ENCODE results near the gene TEX2. TPM values are rescaled to one million over a fixed set of nuclear protein-coding genes. Genes with fewer than 3 reads are reported as not detected.
A peak's percentile ranks its signal among the peaks of the same experiment; 100 is the strongest.

The TEX2 gene
- total and polyA plus RNA-seq, 2 of the 13 experiments (the other 11 are each of a cell fraction or from before 2014, with no cell fraction given) = 21.4 to 37.7 TPM

- TF ChIP-seq DZIP1 (CRISPR knock-in tag; IDR thresholded peaks at IDR 0.05) = no peak
- TF ChIP-seq ZNF704 (CRISPR knock-in tag; IDR thresholded peaks at IDR 0.05; ENCODE audit: borderline replicate concordance) = no peak
- TF ChIP-seq ZNF34 (CRISPR knock-in tag; IDR thresholded peaks at IDR 0.05; ENCODE audit: borderline replicate concordance) = no peak
- no peak for TF ChIP-seq IKZF1 (IDR thresholded peaks at IDR 0.05)
- TF ChIP-seq ZNF891 (CRISPR knock-in tag; IDR thresholded peaks at IDR 0.05) = no peak
- TF ChIP-seq FLYWCH1 (CRISPR knock-in tag; IDR thresholded peaks at IDR 0.05) = 0 out of 2 replicates have a peak, but pooled peaks have one; percentile 32
- TF ChIP-seq ASH2L (IDR thresholded peaks at IDR 0.05; ENCODE audit: insufficient read length, low read depth, low read length) = no peak
- no peak for TF ChIP-seq ZNF251 (CRISPR knock-in tag; IDR thresholded peaks at IDR 0.05)
- TF ChIP-seq RFX5 (IDR thresholded peaks at IDR 0.05; ENCODE audit: low read depth, low read length) = no peak
- no peak for TF ChIP-seq HDAC1 (CRISPR knock-in tag; IDR thresholded peaks at IDR 0.05)
- TF ChIP-seq JDP2 (CRISPR knock-in tag; IDR thresholded peaks at IDR 0.05; ENCODE audit: borderline replicate concordance) = no peak
- TF ChIP-seq SAFB2 (CRISPR knock-in tag; IDR thresholded peaks at IDR 0.05; ENCODE audit: borderline replicate concordance, low read depth) = peak; percentile 87; the same call in 1 of the 2 replicates
- TF ChIP-seq ZBTB39 (CRISPR knock-in tag; IDR thresholded peaks at IDR 0.05) = 0 out of 2 replicates have a peak, but pooled peaks have one; percentile 24
- TF ChIP-seq ZNF788 (CRISPR knock-in tag; IDR thresholded peaks at IDR 0.05; ENCODE audit: borderline replicate concordance) = peak; percentile 8; the same call in 1 of the 2 replicates
- TF ChIP-seq RAD21 (CRISPR knock-in tag; IDR thresholded peaks at IDR 0.05) = peak; percentile 52
- peak; percentile 69; the same call in 1 of the 2 replicates for TF ChIP-seq ZFP90 (CRISPR knock-in tag; IDR thresholded peaks at IDR 0.05; ENCODE audit: borderline replicate concordance)
- no peak for TF ChIP-seq CREBL2 (CRISPR knock-in tag; IDR thresholded peaks at IDR 0.05; ENCODE audit: borderline replicate concordance)
- TF ChIP-seq RBFOX2 (IDR thresholded peaks at IDR 0.05; ENCODE audit: low read depth, low read length) = peak; percentile 84
- TF ChIP-seq ZNF530 (CRISPR knock-in tag; IDR thresholded peaks at IDR 0.05; ENCODE audit: low read depth) = no peak
- no peak for TF ChIP-seq GABPA (IDR thresholded peaks at IDR 0.05; ENCODE audit: low read depth, low read length)
- 0 out of 2 replicates have a peak, but pooled peaks have one; percentile 42 for TF ChIP-seq GABPA (CRISPR knock-in tag; IDR thresholded peaks at IDR 0.05; ENCODE audit: low read depth)
- TF ChIP-seq ZNF234 (CRISPR knock-in tag; conservative IDR thresholded peaks at IDR 0.05) = no peak
- TF ChIP-seq ZNF124 (CRISPR knock-in tag; IDR thresholded peaks at IDR 0.05) = no peak; the same call in 1 of the 2 replicates
- TF ChIP-seq KDM5A (IDR thresholded peaks at IDR 0.05; ENCODE audit: borderline replicate concordance, low read length) = no peak
These were observed 115.7 kb downstream of the TEX2 start (continued) for GRCh38 chr17:64147110-64148016.

All from HepG2 (cell line).